ENCODE data around the gene FASN. TPM values are rescaled to one million over a fixed set of nuclear protein-coding genes. Genes with fewer than 3 reads are reported as not detected.

FASN gene
- polyA plus RNA-seq, 2 of the 4 experiments (the other 2 are of a cell fraction) = 12.9 to 169 TPM

DNA sequence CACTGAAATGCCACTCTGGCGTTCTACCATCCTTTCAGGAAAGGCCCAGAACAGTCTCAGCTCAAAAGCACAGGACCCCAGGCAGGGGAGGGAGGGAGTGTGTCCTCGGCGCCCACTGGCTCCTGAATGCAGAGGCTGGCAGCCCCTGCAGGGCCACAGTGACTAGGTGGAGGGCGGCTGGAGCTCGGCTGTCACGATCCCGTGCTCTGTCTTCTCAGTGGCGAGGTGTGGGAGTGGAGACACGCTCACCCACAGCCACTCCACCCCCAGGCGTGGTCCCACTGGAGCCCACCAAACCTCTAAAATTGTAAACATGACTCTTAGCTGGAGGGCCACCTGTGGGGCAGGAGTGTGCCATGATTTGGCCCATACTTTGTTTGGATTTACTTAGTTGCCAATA lies 16.4 kb upstream of the FASN start:
- WGBS (ENCODE audit: missing lambda C conversion rate) = 85% methylated on average over 10 of the region's 10 CpGs
- no peak overlapping the region for H3K4me3 ChIP-seq
- no peak for TF ChIP-seq BHLHE40 (IDR thresholded peaks at IDR 0.05; ENCODE audit: low read depth, low read length)
- no peak for TF ChIP-seq ELK1 (IDR thresholded peaks at IDR 0.05; ENCODE audit: low read depth, low read length)
- ChIA-PET CTCF (interaction anchor here (0.6 to 5.4 kb wide), 11 partner anchors 8 to 422 kb away, joined by 3 to 18 read pairs (median 3); partner anchors contain the start of gene DCXR), POLR2A (interaction anchor here (0.7 to 1.4 kb wide), 2 partner anchors 16 to 72 kb away, joined by 4 read pairs; partner anchors contain the start of gene FASN)
- ATAC-seq = no peak
- no peaks in the 10 kb centered on the region for H3K9me3 ChIP-seq
- no peak for DNase-seq (ENCODE audit: low read depth in 1 of 2, low spot score in 1 of 2)
- H3K4me1 ChIP-seq = peaks cover 7% of the 10 kb centered on the region; the same call in 1 of the 3 replicates
- H3K27ac ChIP-seq = no peak overlapping the region
- no peak overlapping the region for H3K4me2 ChIP-seq
- no peak for FAIRE-seq

DNA sequence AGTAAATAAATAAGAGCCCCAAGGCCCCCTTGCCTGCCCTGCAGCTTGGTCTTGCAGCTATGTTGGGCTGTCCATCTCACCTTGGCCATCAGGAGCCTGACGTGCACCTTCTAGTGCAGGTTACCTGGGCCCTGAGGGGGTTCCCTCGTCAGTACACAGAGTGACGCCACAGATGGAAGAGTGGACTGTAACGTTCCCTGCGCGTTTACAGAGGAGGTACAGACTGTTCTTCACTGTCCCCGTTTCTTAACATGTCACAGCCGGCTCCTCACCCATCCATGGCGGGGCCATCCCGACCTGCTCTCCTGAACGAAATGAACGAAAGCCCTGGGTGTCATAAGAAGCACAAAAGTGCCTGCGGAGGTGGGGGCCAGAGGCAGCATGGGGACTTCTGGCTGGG lies 15.9 kb upstream of the FASN start:
- ChIA-PET POLR2A (interaction anchor here (0.7 to 1.4 kb wide), 2 partner anchors 16 to 72 kb away, joined by 4 read pairs; partner anchors contain the start of gene FASN), CTCF (interaction anchor here (0.6 to 5.4 kb wide), 10 partner anchors 9 to 422 kb away, joined by 3 to 18 read pairs (median 3); partner anchors contain the start of gene DCXR)
- DNase-seq (ENCODE audit: low read depth in 1 of 2, low spot score in 1 of 2) (no peak), FAIRE-seq (no peak), ATAC-seq (no peak)
- peaks cover 7% of the 10 kb centered on the region; the same call in 1 of the 3 replicates for H3K4me1 ChIP-seq
- TF ChIP-seq USF2 (IDR thresholded peaks at IDR 0.05) (no peak), FOXS1 (CRISPR knock-in tag; IDR thresholded peaks at IDR 0.05) (no peak), HOXB5 (CRISPR knock-in tag; IDR thresholded peaks at IDR 0.05) (no peak), POLR2A (IDR thresholded peaks at IDR 0.05; ENCODE audit: low read length) (no peak), ELK1 (IDR thresholded peaks at IDR 0.05; ENCODE audit: low read depth, low read length) (no peak), GATA3 (IDR thresholded peaks at IDR 0.05; ENCODE audit: borderline replicate concordance) (no peak), SMC3 (IDR thresholded peaks at IDR 0.05) (no peak)
- TF ChIP-seq, protein P1, sequence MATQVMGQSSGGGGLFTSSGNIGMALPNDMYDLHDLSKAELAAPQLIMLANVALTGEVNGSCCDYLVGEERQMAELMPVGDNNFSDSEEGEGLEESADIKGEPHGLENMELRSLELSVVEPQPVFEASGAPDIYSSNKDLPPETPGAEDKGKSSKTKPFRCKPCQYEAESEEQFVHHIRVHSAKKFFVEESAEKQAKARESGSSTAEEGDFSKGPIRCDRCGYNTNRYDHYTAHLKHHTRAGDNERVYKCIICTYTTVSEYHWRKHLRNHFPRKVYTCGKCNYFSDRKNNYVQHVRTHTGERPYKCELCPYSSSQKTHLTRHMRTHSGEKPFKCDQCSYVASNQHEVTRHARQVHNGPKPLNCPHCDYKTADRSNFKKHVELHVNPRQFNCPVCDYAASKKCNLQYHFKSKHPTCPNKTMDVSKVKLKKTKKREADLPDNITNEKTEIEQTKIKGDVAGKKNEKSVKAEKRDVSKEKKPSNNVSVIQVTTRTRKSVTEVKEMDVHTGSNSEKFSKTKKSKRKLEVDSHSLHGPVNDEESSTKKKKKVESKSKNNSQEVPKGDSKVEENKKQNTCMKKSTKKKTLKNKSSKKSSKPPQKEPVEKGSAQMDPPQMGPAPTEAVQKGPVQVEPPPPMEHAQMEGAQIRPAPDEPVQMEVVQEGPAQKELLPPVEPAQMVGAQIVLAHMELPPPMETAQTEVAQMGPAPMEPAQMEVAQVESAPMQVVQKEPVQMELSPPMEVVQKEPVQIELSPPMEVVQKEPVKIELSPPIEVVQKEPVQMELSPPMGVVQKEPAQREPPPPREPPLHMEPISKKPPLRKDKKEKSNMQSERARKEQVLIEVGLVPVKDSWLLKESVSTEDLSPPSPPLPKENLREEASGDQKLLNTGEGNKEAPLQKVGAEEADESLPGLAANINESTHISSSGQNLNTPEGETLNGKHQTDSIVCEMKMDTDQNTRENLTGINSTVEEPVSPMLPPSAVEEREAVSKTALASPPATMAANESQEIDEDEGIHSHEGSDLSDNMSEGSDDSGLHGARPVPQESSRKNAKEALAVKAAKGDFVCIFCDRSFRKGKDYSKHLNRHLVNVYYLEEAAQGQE (IDR thresholded peaks at IDR 0.05) = no peak
- no peak overlapping the region for H3K27ac ChIP-seq
- no peak overlapping the region for H3K4me2 ChIP-seq
- no peak overlapping the region for H3K4me3 ChIP-seq
- H3K9me3 ChIP-seq = no peaks in the 10 kb centered on the region
- WGBS (ENCODE audit: missing lambda C conversion rate) = 90% methylated on average over 13 of the region's 13 CpGs

DNA sequence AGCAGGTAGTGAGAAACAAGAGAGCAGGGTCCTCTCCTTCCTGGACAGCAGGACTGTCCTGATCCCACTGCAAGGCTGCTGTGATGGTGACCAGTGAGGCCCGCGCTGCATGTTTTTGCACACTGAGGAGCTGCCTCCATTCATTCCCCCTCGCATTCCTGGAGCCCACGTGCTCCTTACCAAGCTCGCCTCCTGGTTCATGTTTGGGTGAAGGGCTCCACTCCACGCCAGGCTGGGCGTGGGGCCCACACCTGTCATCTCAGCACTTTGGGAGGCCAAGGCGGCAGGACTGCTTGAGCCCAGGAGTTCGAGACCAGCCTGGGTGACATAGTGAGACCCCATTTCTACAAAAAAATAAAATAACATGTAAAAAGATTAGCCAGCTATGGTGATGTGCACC lies 15.4 kb upstream of the FASN start:
- TF ChIP-seq HMGXB4 (CRISPR knock-in tag; IDR thresholded peaks at IDR 0.05; ENCODE audit: borderline replicate concordance) (no peak), GATA3 (IDR thresholded peaks at IDR 0.05; ENCODE audit: borderline replicate concordance) (no peak), SREBF2 (IDR thresholded peaks at IDR 0.05) (no peak), SMC3 (IDR thresholded peaks at IDR 0.05) (no peak)
- Histone ChIP-seq H3K4me1 (peaks cover 7% of the 10 kb centered on the region; the same call in 1 of the 3 replicates), H3K27ac (no peak overlapping the region), H3K4me3 (no peak overlapping the region), H3K4me2 (no peak overlapping the region), H3K9me3 (no peaks in the 10 kb centered on the region)
- 95% methylated on average over 9 of the region's 9 CpGs for WGBS (ENCODE audit: missing lambda C conversion rate)
- ChIA-PET POLR2A (interaction anchor here (1.4 kb wide), 1 partner anchor 15 kb away, joined by 4 read pairs; the partner anchor contains the start of gene FASN), CTCF (interaction anchor here (0.7 to 5.4 kb wide), 6 partner anchors 10 to 83 kb away, joined by 3 to 18 read pairs (median 5); partner anchors contain the start of gene DCXR)
- ATAC-seq = no peak
- no peak for FAIRE-seq
- DNase-seq (ENCODE audit: low read depth in 1 of 2, low spot score in 1 of 2) = no peak

All from A549 (cell line).